ENCODE data around the gene HOXC9. TPM values are rescaled to one million over a fixed set of nuclear protein-coding genes. Genes with fewer than 3 reads are reported as not detected.

HOXC9 gene
- total and polyA plus RNA-seq, 2 of the 8 experiments (the other 6 are each of a cell fraction or from before 2014, with no cell fraction given), result not detected

DNA sequence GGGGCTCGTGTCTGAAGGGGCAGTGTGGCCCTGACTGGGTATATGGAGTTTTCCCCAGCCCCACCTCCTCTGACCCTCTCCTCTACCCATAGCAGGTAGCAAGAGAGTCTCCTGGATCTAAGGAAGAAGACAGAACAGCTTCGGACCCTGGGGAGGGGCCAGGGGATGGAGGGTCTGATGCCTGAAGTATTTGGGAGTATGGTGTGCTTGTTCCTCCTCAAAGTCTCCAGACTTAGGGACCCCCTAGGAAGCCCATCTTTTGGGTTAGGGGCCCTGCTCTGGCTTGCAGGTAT is 8.2 kb downstream of the HOXC9 start:
- no peak overlapping the region for H2BK15ac ChIP-seq (ENCODE audit: low read length)
- DNase-seq (ENCODE audit: low read depth in 1 of 2, low spot score in 2 of 2) (no peak), FAIRE-seq (no peak)
- H4K5ac ChIP-seq (ENCODE audit: insufficient read length, low read depth, low read length), result no peak overlapping the region
- H2BK12ac ChIP-seq (ENCODE audit: low read depth, low read length), result no peak overlapping the region
- no peak overlapping the region for H2AFZ ChIP-seq (ENCODE audit: low read length)
- WGBS, 2 experiments (ENCODE audit: extremely low coverage in 1 of 2, insufficient coverage in 1 of 2, insufficient read length in 1 of 2, insufficient replicate concordance in 2 of 2, low coverage in 1 of 2, low lambda C conversion rate in 2 of 2, missing lambda C conversion rate in 1 of 2), result 26% methylated on average over 2 of the region's 2 CpGs; no CpG with 5 or more reads in 1 of the 2 experiments
- H3K4me3 ChIP-seq (ENCODE audit: extremely low read depth in 1 of 4, insufficient read depth in 2 of 4, low read depth in 3 of 4, low read length in 4 of 4), result no peak overlapping the region
- H2BK5ac ChIP-seq (ENCODE audit: low read depth, low read length), result no peak overlapping the region
- ChIA-PET CTCF (ENCODE audit: partially characterized antibody) (interaction anchor here (0.9 to 11.3 kb wide), 11 partner anchors 9 to 207 kb away, joined by 3 to 172 read pairs (median 46); partner anchors contain the start of genes HOXC10, HOXC5, HOXC6 and SMUG1), POLR2A (ENCODE audit: partially characterized antibody) (interaction anchor here (1.0 to 1.2 kb wide), 2 partner anchors 8 to 17 kb away, joined by 3 to 8 read pairs; partner anchors contain the start of gene HOXC9)
- no peak overlapping the region for H4K8ac ChIP-seq (ENCODE audit: extremely low read depth, insufficient read depth, low read length)
- peaks cover 0 to 40% of the 10 kb centered on the region in 2 experiments for H4K20me1 ChIP-seq (replicated peaks in 1 of 2; ENCODE audit: control insufficient read depth in 1 of 2, insufficient read depth in 2 of 2, low read length in 2 of 2)
- H3K79me1 ChIP-seq (ENCODE audit: low read depth, low read length), result no peaks in the 10 kb centered on the region
- no peaks in the 10 kb centered on the region for H3K79me2 ChIP-seq (ENCODE audit: control insufficient read depth in 1 of 2, insufficient read depth in 2 of 2, low read length in 2 of 2)
- H2BK20ac ChIP-seq (ENCODE audit: low read length), result no peak overlapping the region
- no peak overlapping the region for H3K9ac ChIP-seq (replicated peaks in 1 of 4; ENCODE audit: extremely low read depth in 1 of 4, low read depth in 3 of 4, low read length in 3 of 4)
- H2BK120ac ChIP-seq (replicated peaks; ENCODE audit: low read depth, low read length), result no peak overlapping the region
- no peak overlapping the region for H3K27ac ChIP-seq (ENCODE audit: low read depth, low read length)
- H4K91ac ChIP-seq (replicated peaks; ENCODE audit: insufficient read length, low read length), result no peak overlapping the region
- no peak overlapping the region for H3K14ac ChIP-seq (ENCODE audit: insufficient read length)
- H3K9me3 ChIP-seq (ENCODE audit: insufficient read depth in 2 of 2, low read depth in 1 of 2, low read length in 1 of 2), result no peaks in the 10 kb centered on the region
- no peak overlapping the region for H3K4me2 ChIP-seq (ENCODE audit: insufficient read depth in 1 of 2, low read depth in 2 of 2, low read length in 2 of 2)
- H3K23me2 ChIP-seq (ENCODE audit: low read depth, low read length), result no peaks in the 10 kb centered on the region
- no peak overlapping the region for H3K18ac ChIP-seq (ENCODE audit: extremely low read depth, low read length)
- TF ChIP-seq KDM4A (IDR thresholded peaks at IDR 0.05; ENCODE audit: low read depth, low read length, severe bottlenecking) (no peak), RNF2 (IDR thresholded peaks at IDR 0.05; ENCODE audit: borderline replicate concordance, low read depth, low read length, missing control alignments, poor library complexity, severe bottlenecking) (peak; percentile 24), BACH1 (IDR thresholded peaks at IDR 0.05; ENCODE audit: low read length) (no peak)
- TF ChIP-seq, protein P1, sequence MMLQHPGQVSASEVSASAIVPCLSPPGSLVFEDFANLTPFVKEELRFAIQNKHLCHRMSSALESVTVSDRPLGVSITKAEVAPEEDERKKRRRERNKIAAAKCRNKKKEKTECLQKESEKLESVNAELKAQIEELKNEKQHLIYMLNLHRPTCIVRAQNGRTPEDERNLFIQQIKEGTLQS (IDR thresholded peaks at IDR 0.05; ENCODE audit: insufficient read depth, low read depth, low read length), result no peak
- no peaks in the 10 kb centered on the region for H3K36me3 ChIP-seq (ENCODE audit: control insufficient read depth in 2 of 4, insufficient read depth in 4 of 4, low read length in 3 of 4)
- no peak overlapping the region for H3K23ac ChIP-seq (ENCODE audit: insufficient read length)
- H3K4me1 ChIP-seq (replicated peaks in 1 of 4; ENCODE audit: control insufficient read depth in 3 of 4, insufficient read depth in 4 of 4, low read length in 3 of 4), result peaks cover 0 to 4% (median 0%) of the 10 kb centered on the region in 4 experiments; a peak in 2 of 7 replicates
- no peak overlapping the region for H3K4ac ChIP-seq (replicated peaks; ENCODE audit: insufficient read length, low read depth, low read length)
- H3K27me3 ChIP-seq (replicated peaks in 1 of 4; ENCODE audit: control insufficient read depth in 3 of 4, extremely low read depth in 1 of 4, insufficient read depth in 3 of 4, low read length in 3 of 4), result peaks cover 96 to 100% (median 98%) of the 10 kb centered on the region in 4 experiments
- no peak overlapping the region for H2AK5ac ChIP-seq (ENCODE audit: low read depth, low read length)
- no peak overlapping the region for H3K56ac ChIP-seq (replicated peaks; ENCODE audit: insufficient read length, low read depth, low read length)
